Transverse colon (tissue), 3 donors: Measurements from ENCODE around the gene MACF1.

ENCODE experiments used
- CTCF ChIP-seq, 5 experiments: fragments of 200-600 bp in 3 of 5; fragments of 450-650 bp in 2 of 5; sonication (generic) in 3 of 5; IDR thresholded peaks; 1 replicate in 2 of 5; 2 replicates in 3 of 5; pipeline ENCODE4 v1.5.1; 2016 to 2017; ENCODE audit warnings: antibody characterized with exemption in 5 of 5, inconsistent platforms in 3 of 5, mild to moderate bottlenecking in 2 of 5, moderate library complexity in 1 of 5
- EP300 ChIP-seq: sonication (generic); formaldehyde crosslinking; IDR thresholded peaks from one replicate; pipeline ENCODE4 v1.6.1; 2017; ENCODE audit warnings: antibody characterized with exemption, low read depth

GRCh38 chr1:39261712-39262221 lies 57.3 kb downstream of the MACF1 start:
- TF ChIP-seq EP300 (no peak), CTCF (IDR thresholded peaks at IDR 0.05) (no peak)
